Right lobe of liver (tissue), 4 donors: Measurements from ENCODE around the gene ENTPD8.

Source experiments
- CTCF ChIP-seq, 4 donors: fragments of 200-600 bp in 3 of 4; fragments of 450-650 bp in 1 of 4; IDR thresholded peaks; one replicate each; pipeline versions ENCODE4 v1.5.1 to v1.8.0; 2016 to 2022; ENCODE audit warnings: antibody characterized with exemption in 4 of 4, mild to moderate bottlenecking in 2 of 4
- POLR2A ChIP-seq: fragments of 450-650 bp; IDR thresholded peaks from one replicate; pipeline ENCODE4 v1.6.1; 2017; ENCODE audit warnings: antibody characterized with exemption, mild to moderate bottlenecking
- donor health status: DM: no; HTN: no; CAD: no.
- donor health status: DM: no; HTN: no; CAD: no.
- donor health status: DM: no; HTN: yes; CAD: no.

GRCh38 chr9:137394866-137395665 lies 46.1 kb downstream of the ENTPD8 start:
- TF ChIP-seq POLR2A (no peak), CTCF (IDR thresholded peaks at IDR 0.05) (no peak)
